HepG2 (cell line): ENCODE data around the gene FBF1. TPM values are rescaled to one million over a fixed set of nuclear protein-coding genes. Genes with fewer than 3 reads are reported as not detected.

Experiments
- CSRNP1 ChIP-seq: sonication (generic); formaldehyde crosslinking; IDR thresholded peaks from 2 replicates; pipeline ENCODE4 v1.8.1; 2023; ENCODE audit warnings: mild to moderate bottlenecking, missing genetic modification reagents
- GLMP ChIP-seq: sonication (generic); formaldehyde crosslinking; IDR thresholded peaks from 2 replicates; pipeline ENCODE4 v1.9.0; 2021; ENCODE audit warnings: missing genetic modification reagents, mild to moderate bottlenecking, borderline replicate concordance
- HNRNPL ChIP-seq: fragments of 200-400 bp; formaldehyde crosslinking; IDR thresholded peaks from 2 replicates; pipeline ENCODE4 v1.6.1; 2017; ENCODE audit warnings: mild to moderate bottlenecking, low read depth, low read length
- KDM6A ChIP-seq: IDR thresholded peaks from 2 replicates; pipeline ENCODE4 v1.6.1; 2016; ENCODE audit warnings: low read depth
- KIAA2018 ChIP-seq: sonication (generic); formaldehyde crosslinking; IDR thresholded peaks from 2 replicates; pipeline ENCODE4 v1.5.0; 2020; ENCODE audit warnings: mild to moderate bottlenecking, missing genetic modification reagents, borderline replicate concordance
- MXD3 ChIP-seq: IDR thresholded peaks from 2 replicates; pipeline ENCODE4 v1.6.1; 2016; ENCODE audit warnings: mild to moderate bottlenecking, missing biosample characterization, missing genetic modification reagents
- NFRKB ChIP-seq: fragments of 450-650 bp; IDR thresholded peaks from 2 replicates; pipeline ENCODE4 v1.6.1; 2017
- PITX1 ChIP-seq: sonication (generic); formaldehyde crosslinking; IDR thresholded peaks from 2 replicates; pipeline ENCODE4 v1.5.1; 2020; ENCODE audit warnings: mild to moderate bottlenecking, missing genetic modification reagents
- SALL1 ChIP-seq: sonication (generic); formaldehyde crosslinking; IDR thresholded peaks from 2 replicates; pipeline ENCODE4 v1.8.0; 2022; ENCODE audit warnings: mild to moderate bottlenecking, missing genetic modification reagents
- TBP ChIP-seq: sonication (generic); formaldehyde crosslinking; IDR thresholded peaks from 2 replicates; pipeline ENCODE4 v1.5.0; 2020; ENCODE audit warnings: missing genetic modification reagents
- ZFP36L1 ChIP-seq: sonication (generic); formaldehyde crosslinking; IDR thresholded peaks from 2 replicates; pipeline ENCODE4 v1.8.0; 2022; ENCODE audit warnings: mild to moderate bottlenecking, missing genetic modification reagents, moderate library complexity
- ZNF292 ChIP-seq: sonication (generic); formaldehyde crosslinking; IDR thresholded peaks from 2 replicates; pipeline ENCODE4 v1.8.1; 2022; ENCODE audit warnings: mild to moderate bottlenecking, low read depth, missing genetic modification reagents, borderline replicate concordance
- ZNF350 ChIP-seq: sonication (generic); formaldehyde crosslinking; IDR thresholded peaks from 2 replicates; pipeline ENCODE4 v1.4.0; 2020; ENCODE audit warnings: mild to moderate bottlenecking, low read depth, missing genetic modification reagents, borderline replicate concordance
- ZNF607 ChIP-seq: sonication (generic); formaldehyde crosslinking; IDR thresholded peaks from 2 replicates; pipeline ENCODE4 v1.5.1; 2020; ENCODE audit warnings: missing genetic modification reagents, mild to moderate bottlenecking, borderline replicate concordance
- ZNF704 ChIP-seq: sonication (generic); formaldehyde crosslinking; IDR thresholded peaks from 2 replicates; pipeline ENCODE4 v1.8.1; 2023; ENCODE audit warnings: mild to moderate bottlenecking, inconsistent platforms, moderate library complexity, missing genetic modification reagents, borderline replicate concordance
- polyA plus RNA-seq, 8 experiments: library from polyadenylated mRNA; depleted of rRNA in 3 of 8; stranded (reverse) in 7 of 8; unstranded in 1 of 8; fragments of >200 nt; fragmentation: Illumina TruSeq in 4 of 8; extraction: Trizol in 4 of 8; gene quantifications; 2 replicates each; pipeline versions ENCODE4 v1.2.1 to v1.2.3, GENCODE V29; 2011 to 2016; ENCODE audit warnings: low read depth in 4 of 8, missing spikeins in 1 of 8, mixed read lengths in 1 of 8; ENCODE audit not compliant: insufficient read depth in 1 of 8
- total RNA-seq, 5 experiments: library from RNA; depleted of rRNA; stranded (reverse); fragments of >200 nt; fragmentation: Illumina TruSeq; extraction: Trizol; gene quantifications; 2 replicates each; pipeline ENCODE4 v1.2.3, GENCODE V29; 2016; ENCODE audit warnings: low read depth in 1 of 5

FBF1 gene
- total and polyA plus RNA-seq, 2 of the 13 experiments (the other 11 are each of a cell fraction or from before 2014, with no cell fraction given) = 2.4 to 8.1 TPM

- TF ChIP-seq PITX1 (CRISPR knock-in tag) = peak; percentile 99
- TF ChIP-seq GLMP (CRISPR knock-in tag) = no peak
- TF ChIP-seq ZFP36L1 (CRISPR knock-in tag) = peak; percentile 85; the same call in 1 of the 2 replicates
- TF ChIP-seq TBP (CRISPR knock-in tag) = 0 out of 2 replicates have a peak, but pooled peaks have one; percentile 9
- TF ChIP-seq ZNF607 (CRISPR knock-in tag) = no peak; the same call in 1 of the 2 replicates
- peak; percentile 93 for TF ChIP-seq SALL1 (CRISPR knock-in tag)
- peak; percentile 41; the same call in 1 of the 2 replicates for TF ChIP-seq ZNF292 (CRISPR knock-in tag)
- peak; percentile 61; the same call in 1 of the 2 replicates for TF ChIP-seq KIAA2018 (CRISPR knock-in tag)
- peak; percentile 26; the same call in 1 of the 2 replicates for TF ChIP-seq CSRNP1
- no peak for TF ChIP-seq NFRKB
- peak; percentile 91; the same call in 1 of the 2 replicates for TF ChIP-seq ZNF350 (CRISPR knock-in tag)
- peak; percentile 61 for TF ChIP-seq KDM6A (CRISPR knock-in tag)
- peak; percentile 77 for TF ChIP-seq MXD3 (CRISPR knock-in tag)
- TF ChIP-seq ZNF704 (CRISPR knock-in tag) = no peak; the same call in 1 of the 2 replicates
- peak; percentile 59; the same call in 1 of the 2 replicates for TF ChIP-seq HNRNPL
Observed at GRCh38 chr17:75978938-75979704, 38.3 kb upstream of the FBF1 start, which contains the start of the genes ACOX1 and TEN1 (continued).
